ENCODE results near the gene SORL1. TPM values are rescaled to one million over a fixed set of nuclear protein-coding genes. Genes with fewer than 3 reads are reported as not detected.
"Not testable (repeated sequence)": the region's sequence is repeated elsewhere in the genome, so short reads cannot be mapped to it uniquely, and the experiment has no call there.

SORL1 gene
- total and polyA plus RNA-seq, 9 of the 15 experiments (the other 6 are each of a cell fraction or from before 2014, with no cell fraction given): 0.01 to 0.66 TPM; not detected in 7

- H2AFZ ChIP-seq (ENCODE audit: low read depth, low read length); CTCF ChIA-PET (ENCODE audit: low intra/inter-chr PET ratio); H3K27me3 ChIP-seq (ENCODE audit: control insufficient read depth in 2 of 2, insufficient read depth in 2 of 2, low read length in 2 of 2); H3K9ac ChIP-seq (ENCODE audit: insufficient read depth in 1 of 2, low read depth in 2 of 2, low read length in 2 of 2); H3K79me2 ChIP-seq (ENCODE audit: control insufficient read depth, insufficient read depth, low read length); H3K4me2 ChIP-seq (ENCODE audit: insufficient read depth, low read length); BruUV-seq (replicated peaks); H3K4me1 ChIP-seq (replicated peaks in 1 of 2; ENCODE audit: control insufficient read depth in 2 of 2, insufficient read depth in 2 of 2, low read length in 2 of 2); in situ Hi-C loops (cut with MboI); POLR2A ChIA-PET; H3K4me3 ChIP-seq; ATAC-seq; H3K36me3 ChIP-seq (ENCODE audit: control insufficient read depth, insufficient read depth, low read length); H3K9me1 ChIP-seq (ENCODE audit: control insufficient read depth, insufficient read depth, low read length); DNase-seq (ENCODE audit: extremely low read depth in 1 of 4, low spot score in 3 of 4); intact Hi-C loops (cut with micrococcal nuclease); H3K27ac ChIP-seq (ENCODE audit: extremely low read depth, low read depth, low read length); FAIRE-seq; H4K20me1 ChIP-seq (replicated peaks; ENCODE audit: control insufficient read depth, insufficient read depth, low read length); H3K9me3 ChIP-seq (replicated peaks; ENCODE audit: control insufficient read depth, insufficient read depth, low read depth, low read length): not testable (repeated sequence)
- WGBS (ENCODE audit: insufficient coverage, low coverage, missing lambda C conversion rate): 0% methylated on average over 1 of the region's 2 CpGs
Measured at GRCh38 chr11:121410041-121410440, 42.1 kb upstream of the SORL1 start.

- H3K4me3 ChIP-seq; in situ Hi-C loops (cut with MboI); H3K79me2 ChIP-seq (ENCODE audit: control insufficient read depth, insufficient read depth, low read length); H3K36me3 ChIP-seq (ENCODE audit: control insufficient read depth, insufficient read depth, low read length); intact Hi-C loops (cut with micrococcal nuclease); H3K4me1 ChIP-seq (replicated peaks in 1 of 2; ENCODE audit: control insufficient read depth in 2 of 2, insufficient read depth in 2 of 2, low read length in 2 of 2); H3K27me3 ChIP-seq (ENCODE audit: control insufficient read depth in 2 of 2, insufficient read depth in 2 of 2, low read length in 2 of 2); BruUV-seq (replicated peaks); FAIRE-seq; ATAC-seq; H3K9me1 ChIP-seq (ENCODE audit: control insufficient read depth, insufficient read depth, low read length); H3K27ac ChIP-seq (ENCODE audit: extremely low read depth, low read depth, low read length); H3K4me2 ChIP-seq (ENCODE audit: insufficient read depth, low read length); H3K9ac ChIP-seq (ENCODE audit: insufficient read depth in 1 of 2, low read depth in 2 of 2, low read length in 2 of 2); H2AFZ ChIP-seq (ENCODE audit: low read depth, low read length); H4K20me1 ChIP-seq (replicated peaks; ENCODE audit: control insufficient read depth, insufficient read depth, low read length); DNase-seq (ENCODE audit: extremely low read depth in 1 of 4, low spot score in 3 of 4); POLR2A ChIA-PET; H3K9me3 ChIP-seq (replicated peaks; ENCODE audit: control insufficient read depth, insufficient read depth, low read depth, low read length); CTCF ChIA-PET (ENCODE audit: low intra/inter-chr PET ratio): not testable (repeated sequence)
Measured at GRCh38 chr11:121411330-121411729, 40.8 kb upstream of the SORL1 start.
